GM12875 (cell line): ENCODE measurements around the gene CERS6.

Experiments
- H3K4me3 ChIP-seq: one replicate; pipeline ENCODE4 v1.5.1; 2011; ENCODE audit warnings: low read depth, low read length, control low read depth
- TF ChIP-seq, protein P1 (sequence below): IDR thresholded peaks from 2 replicates; pipeline ENCODE4 v1.5.1; 2011; ENCODE audit warnings: low read depth, mild to moderate bottlenecking, control low read depth, inconsistent platforms, low read length, moderate library complexity, borderline replicate concordance; ENCODE audit not compliant: insufficient read depth

CERS6 gene

DNA sequence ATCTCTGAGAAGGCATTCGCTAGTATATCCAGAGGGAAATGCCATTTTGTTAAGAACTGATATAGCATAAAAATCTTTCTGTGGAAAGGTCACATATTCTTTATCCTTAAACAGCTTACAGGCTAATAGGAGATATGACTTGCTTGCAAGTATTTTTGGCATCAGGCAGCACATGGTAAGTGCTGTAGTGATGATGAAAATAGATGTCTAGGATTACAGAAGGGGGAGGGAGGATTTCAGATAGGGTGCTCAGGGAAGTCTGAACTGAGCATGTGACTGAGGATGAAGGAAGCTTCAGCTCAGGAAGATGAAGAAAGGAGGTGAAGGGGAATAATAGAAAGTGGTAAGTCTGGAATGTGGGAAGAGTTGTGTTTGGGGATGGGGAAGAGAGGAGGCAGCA, 187.9 kb downstream of the CERS6 start:
- TF ChIP-seq, protein P1, sequence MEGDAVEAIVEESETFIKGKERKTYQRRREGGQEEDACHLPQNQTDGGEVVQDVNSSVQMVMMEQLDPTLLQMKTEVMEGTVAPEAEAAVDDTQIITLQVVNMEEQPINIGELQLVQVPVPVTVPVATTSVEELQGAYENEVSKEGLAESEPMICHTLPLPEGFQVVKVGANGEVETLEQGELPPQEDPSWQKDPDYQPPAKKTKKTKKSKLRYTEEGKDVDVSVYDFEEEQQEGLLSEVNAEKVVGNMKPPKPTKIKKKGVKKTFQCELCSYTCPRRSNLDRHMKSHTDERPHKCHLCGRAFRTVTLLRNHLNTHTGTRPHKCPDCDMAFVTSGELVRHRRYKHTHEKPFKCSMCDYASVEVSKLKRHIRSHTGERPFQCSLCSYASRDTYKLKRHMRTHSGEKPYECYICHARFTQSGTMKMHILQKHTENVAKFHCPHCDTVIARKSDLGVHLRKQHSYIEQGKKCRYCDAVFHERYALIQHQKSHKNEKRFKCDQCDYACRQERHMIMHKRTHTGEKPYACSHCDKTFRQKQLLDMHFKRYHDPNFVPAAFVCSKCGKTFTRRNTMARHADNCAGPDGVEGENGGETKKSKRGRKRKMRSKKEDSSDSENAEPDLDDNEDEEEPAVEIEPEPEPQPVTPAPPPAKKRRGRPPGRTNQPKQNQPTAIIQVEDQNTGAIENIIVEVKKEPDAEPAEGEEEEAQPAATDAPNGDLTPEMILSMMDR = no peak
- H3K4me3 ChIP-seq = no peak overlapping the region

DNA sequence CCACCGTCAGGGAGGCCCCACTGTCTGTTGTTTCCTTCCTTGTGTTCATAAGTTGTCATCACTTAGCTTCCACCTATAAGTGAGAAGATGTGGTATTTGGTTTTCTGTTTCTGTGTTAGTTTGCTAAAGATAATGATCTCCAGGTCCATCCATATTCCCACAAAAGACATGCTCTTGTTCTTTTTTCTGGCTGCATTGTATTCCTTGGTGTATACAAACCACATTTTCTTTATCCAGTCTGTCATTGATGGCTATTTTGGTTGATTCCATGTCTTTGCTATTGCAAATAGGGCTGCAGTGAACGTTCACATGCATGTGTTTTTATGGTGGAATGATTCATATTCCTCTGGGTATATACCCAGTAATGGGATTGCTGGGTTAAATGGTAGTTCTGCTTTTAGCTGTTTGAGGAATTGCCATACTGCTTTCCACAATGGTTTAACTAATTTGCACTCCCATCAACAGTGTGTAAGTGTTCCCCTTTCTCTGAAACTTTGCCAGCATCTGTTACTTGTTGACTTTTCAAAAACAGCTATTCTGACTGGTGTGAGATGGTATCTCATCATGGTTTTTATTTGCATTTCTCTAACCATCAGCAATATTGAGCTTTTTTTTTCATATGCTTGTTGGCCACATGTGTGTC, 189.7 kb downstream of the CERS6 start:
- H3K4me3 ChIP-seq = no peak overlapping the region
- TF ChIP-seq, protein P1 = no peak

DNA sequence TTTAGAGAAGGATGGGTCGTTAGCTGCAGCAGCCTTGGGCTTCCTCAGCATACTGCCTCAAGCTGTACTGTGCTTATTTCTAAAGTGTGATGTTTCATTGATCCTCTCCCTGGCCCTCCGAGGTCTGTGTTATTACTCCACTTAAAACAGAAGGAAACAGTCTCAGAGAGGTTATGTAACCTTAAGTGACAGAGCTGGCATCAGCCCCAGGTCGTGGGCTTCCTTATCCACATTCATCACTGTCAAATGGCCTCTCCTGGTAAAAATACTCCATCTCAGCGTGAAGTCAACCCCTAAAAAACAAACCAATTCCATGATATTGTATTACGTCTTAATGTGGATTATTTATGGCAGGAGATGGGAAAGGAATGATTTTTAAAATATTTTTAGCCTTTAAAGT, 193.0 kb downstream of the CERS6 start:
- no peak overlapping the region for H3K4me3 ChIP-seq
- TF ChIP-seq, protein P1 = no peak

DNA sequence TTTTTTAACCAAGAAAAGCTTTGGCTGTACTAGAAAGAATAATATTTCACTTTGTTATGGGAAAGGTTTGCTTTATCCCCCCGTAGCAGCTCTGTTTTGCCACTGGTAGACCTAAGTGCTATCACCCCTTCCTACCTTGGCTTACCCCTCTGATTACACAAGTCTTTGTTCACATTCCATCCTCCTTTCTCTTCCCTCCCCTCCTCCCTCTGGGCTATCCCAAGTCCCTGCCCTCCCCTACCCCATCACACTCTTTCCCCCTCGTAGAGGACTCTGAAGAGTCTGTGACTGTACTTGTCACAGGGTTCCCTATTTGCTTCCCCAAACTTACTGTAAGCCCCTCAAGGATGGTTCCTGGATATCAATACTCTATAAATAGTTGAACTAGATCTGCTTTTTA, 193.5 kb downstream of the CERS6 start:
- TF ChIP-seq, protein P1 = no peak
- no peak overlapping the region for H3K4me3 ChIP-seq

DNA sequence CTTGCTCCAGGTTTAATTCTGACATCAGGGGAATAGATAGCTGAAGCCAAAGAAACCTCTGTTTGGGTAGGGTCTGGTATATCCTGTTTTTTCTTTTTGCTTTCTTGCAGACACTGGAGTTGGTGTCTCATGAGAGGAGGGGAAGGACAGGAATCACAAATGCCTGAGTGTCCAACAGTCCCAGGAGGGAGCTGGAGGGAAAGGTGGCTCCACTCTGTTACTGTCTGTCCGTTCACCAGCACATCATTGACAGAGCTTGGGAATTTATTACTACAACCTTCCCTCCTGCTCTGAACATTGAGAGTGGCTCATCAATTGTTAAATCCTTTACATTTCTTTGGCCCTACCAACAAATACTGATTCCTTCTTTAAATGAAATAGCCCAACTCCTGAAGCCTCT, 194.1 kb downstream of the CERS6 start:
- TF ChIP-seq, protein P1 = no peak
- no peak overlapping the region for H3K4me3 ChIP-seq

DNA sequence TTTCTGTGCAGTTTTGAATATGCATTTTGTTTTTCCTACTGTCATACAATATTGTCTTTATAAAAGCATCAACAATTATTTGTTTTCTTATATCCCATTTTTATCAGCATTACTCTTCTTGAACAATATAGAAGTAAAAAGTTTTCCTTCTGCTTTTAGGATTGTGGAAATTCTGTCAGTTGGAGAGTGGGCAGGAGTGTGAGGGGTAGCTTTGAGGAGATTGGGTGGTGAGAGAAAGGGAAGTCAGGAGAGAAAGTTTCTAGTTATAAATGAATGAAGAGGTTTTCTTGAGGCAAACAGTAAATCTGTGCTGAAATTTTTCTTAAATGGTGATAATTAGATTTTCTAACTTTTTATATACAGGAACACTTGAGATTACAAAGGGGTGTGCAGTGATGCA, 194.7 kb downstream of the CERS6 start:
- H3K4me3 ChIP-seq = no peak overlapping the region
- TF ChIP-seq, protein P1 = no peak
